PC-9 (cell line): Measurements from ENCODE around the gene SCN8A.

Source experiments
- EZH2 ChIP-seq: fragments of 200-600 bp; sonication (generic); IDR thresholded peaks from 2 replicates; pipeline ENCODE4 v1.8.0; 2017; ENCODE audit warnings: antibody characterized with exemption, low read depth
- TF ChIP-seq, protein P1 (sequence below): fragments of 200-600 bp; sonication (generic); conservative IDR thresholded peaks from 2 replicates; pipeline ENCODE4 v1.6.1; 2017; ENCODE audit warnings: mixed run types, antibody characterized with exemption, mild to moderate bottlenecking, moderate library complexity

DNA sequence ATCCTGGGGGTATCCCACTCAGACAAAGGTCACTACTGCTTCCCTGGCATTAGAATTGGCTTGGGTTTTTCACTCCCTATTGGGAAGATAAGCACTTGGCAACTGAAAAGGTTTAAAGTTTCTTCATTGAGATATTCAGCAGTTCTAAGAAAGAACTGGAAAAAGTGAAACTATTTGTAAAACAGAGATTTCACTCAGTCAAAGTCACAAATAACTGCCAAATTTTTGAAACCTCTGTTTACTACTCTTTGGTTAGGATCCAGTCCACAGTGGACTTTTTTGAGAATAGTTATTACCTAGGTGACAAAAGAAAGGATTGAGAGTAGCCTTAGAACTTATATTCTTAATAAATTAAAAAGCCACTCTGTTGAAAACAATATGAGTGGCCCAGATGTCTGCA, 172.7 kb downstream of the SCN8A start:
- TF ChIP-seq, protein P1, sequence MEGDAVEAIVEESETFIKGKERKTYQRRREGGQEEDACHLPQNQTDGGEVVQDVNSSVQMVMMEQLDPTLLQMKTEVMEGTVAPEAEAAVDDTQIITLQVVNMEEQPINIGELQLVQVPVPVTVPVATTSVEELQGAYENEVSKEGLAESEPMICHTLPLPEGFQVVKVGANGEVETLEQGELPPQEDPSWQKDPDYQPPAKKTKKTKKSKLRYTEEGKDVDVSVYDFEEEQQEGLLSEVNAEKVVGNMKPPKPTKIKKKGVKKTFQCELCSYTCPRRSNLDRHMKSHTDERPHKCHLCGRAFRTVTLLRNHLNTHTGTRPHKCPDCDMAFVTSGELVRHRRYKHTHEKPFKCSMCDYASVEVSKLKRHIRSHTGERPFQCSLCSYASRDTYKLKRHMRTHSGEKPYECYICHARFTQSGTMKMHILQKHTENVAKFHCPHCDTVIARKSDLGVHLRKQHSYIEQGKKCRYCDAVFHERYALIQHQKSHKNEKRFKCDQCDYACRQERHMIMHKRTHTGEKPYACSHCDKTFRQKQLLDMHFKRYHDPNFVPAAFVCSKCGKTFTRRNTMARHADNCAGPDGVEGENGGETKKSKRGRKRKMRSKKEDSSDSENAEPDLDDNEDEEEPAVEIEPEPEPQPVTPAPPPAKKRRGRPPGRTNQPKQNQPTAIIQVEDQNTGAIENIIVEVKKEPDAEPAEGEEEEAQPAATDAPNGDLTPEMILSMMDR, result no peak
- no peak for TF ChIP-seq EZH2
